Pons (tissue), 1 donor: Measurements from ENCODE around the gene LNPK.
"Not testable (repeated sequence)": the region's sequence is repeated elsewhere in the genome, so short reads cannot be mapped to it uniquely, and the experiment has no call there.

Experiments
- DNase-seq: peaks from one replicate; pipeline ENCODE4 v3.0.0-alpha.2; 2016; ENCODE audit warnings: low spot score

Gene LNPK

DNA sequence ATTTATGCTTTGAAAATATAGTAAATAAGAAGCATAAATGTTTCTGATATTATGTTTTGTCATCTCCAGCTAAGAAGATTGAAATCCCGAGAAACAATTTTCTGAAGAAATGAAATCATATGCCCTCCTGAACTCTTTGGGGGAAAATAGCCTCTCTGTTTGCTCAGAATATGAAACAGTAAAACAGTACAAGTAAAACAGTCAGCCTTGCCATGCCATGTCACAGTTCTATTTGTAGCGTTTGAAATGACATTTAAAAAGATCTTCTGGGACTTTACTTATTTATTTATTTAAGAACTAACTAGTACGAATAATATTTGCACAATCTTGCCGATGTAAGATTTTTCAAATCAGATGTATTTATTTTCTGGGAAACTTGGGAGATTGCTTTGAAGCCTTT is 98.0 kb downstream of the LNPK start:
- no peak for DNase-seq

DNA sequence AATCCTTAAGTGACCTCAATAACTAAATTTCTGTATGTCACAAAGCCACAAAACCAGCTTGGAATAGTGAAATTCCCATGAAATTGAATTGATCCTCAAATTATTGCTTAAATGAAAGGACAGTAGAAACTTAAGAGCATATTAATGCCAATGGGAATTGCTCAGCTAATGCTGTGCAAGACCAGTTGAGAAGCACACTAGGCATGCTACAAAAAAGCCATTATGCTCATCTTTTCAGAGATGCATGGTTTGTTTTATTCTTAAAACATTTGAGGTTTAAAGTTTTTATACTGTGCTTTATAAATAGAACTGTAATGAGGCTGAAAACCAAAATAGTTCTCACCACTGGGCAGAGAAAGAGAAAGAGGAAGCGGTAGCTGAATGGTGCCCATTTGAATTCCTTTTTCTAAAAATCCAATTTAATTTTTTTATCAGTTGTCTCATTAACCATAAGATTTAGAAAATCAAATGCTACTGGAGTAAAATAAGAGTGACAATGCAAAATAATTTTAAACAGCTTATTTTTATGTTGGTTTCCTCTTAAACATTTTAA is 98.6 kb downstream of the LNPK start:
- no peak for DNase-seq

DNA sequence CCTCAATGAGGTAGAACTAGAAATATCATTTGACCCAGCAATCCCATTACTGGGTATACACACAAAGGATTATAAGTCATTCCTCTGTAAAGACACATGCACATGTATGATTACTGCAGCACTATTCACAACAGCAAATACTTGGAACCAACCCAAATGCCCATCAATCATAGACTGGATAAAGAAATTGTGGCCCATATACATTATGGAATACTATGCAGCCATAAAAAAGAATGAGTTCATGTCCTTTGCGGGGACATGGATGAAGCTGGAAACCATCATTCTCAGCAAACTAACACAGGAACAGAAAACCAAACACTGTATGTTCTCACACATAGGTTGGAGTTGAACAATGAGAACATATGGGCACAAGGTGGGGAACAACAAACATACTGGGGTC is 106.1 kb downstream of the LNPK start:
- DNase-seq, result not testable (repeated sequence)

DNA sequence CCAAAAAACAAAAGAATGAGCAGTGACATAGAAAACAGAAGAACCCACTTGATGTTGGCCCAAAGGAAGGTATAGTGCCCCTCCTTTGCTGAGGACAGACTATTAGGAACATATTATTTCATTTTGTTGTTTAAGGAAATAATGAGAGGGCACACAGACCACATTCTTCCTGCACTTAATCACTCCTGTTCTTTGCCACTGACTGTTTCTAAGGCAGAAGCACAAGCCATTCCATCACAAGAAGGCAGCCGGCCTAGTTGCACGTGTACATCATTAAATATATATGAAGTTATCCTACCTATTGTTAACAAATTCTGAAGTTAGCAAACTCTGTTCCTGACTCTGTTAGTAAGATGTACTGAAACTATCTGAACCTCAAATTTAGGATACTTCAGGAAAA is 110.0 kb downstream of the LNPK start:
- DNase-seq, result no peak

DNA sequence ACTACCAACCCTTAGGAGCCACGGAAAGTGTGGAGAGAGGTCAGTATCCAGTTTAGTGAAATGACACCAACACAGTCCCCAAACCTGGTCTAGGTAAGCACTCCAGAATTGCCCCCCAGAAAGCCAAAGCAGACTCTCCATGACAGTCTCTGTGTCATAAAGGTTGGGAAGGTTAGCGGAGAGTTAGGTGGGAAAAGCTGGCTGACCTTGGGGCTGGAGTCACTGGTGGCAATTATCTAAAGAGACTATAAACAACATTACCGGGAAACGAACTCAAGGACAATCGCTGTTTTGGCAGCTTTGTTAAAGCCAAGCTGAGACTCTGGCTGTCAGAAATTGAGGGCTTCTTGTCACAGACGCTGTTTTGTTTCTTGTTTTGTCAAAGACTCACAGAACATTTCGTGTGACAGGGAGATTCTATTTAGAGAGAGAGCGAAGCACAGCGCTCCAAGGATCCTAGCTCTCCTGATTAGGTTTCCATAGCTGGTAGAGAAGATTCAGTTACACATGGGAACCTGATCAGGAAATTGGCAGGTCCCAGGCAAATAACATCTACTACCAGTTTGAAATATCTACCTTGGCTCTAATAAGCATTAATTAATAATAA is 111.3 kb downstream of the LNPK start:
- DNase-seq, result no peak

DNA sequence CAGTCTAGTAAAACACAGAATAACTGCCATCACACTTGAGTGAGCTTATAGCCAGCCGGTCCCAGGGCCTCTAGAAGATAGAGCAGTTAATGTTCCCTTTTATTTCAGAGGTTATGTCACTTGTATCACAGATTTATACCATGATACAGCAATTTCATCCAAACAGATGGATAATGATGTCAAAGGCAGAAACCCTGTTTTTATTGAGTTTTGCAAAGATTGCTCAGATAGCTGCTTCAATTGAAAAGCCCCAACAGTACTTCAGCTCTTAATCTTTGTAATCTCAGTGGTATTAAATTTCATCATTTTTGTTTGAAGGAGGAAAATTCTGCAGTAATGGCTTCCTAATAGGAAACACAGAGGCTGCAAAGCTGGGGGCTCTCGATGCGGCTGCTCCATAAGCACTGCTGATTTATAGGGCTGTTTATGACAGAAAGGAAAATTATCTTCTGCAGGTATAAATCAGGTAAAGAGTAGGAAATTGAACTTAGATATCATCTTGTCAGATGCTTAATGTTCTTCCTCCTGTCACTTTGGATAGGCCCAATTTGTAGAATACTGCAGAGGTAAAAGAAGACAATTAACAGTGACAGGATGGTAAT is 112.3 kb downstream of the LNPK start:
- DNase-seq, result no peak

DNA sequence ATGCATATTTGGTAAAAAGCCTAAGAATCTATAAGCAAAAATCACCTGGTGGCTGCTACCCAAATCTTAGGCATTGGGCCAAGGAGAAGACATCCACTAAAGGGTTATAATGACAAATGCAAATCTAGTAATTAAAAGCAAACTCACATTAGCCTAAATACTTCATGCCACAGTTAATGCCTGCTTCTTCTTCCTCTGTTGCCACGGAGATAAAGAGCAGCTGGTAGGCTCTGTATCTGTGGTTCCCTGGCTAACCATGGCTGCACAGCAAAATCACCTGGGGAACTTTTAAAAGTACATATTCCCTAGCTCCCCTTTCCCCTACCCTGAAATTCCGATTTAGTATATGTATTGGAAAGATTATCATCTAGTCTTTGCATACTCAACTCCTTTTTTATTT is 114.3 kb downstream of the LNPK start:
- no peak for DNase-seq

DNA sequence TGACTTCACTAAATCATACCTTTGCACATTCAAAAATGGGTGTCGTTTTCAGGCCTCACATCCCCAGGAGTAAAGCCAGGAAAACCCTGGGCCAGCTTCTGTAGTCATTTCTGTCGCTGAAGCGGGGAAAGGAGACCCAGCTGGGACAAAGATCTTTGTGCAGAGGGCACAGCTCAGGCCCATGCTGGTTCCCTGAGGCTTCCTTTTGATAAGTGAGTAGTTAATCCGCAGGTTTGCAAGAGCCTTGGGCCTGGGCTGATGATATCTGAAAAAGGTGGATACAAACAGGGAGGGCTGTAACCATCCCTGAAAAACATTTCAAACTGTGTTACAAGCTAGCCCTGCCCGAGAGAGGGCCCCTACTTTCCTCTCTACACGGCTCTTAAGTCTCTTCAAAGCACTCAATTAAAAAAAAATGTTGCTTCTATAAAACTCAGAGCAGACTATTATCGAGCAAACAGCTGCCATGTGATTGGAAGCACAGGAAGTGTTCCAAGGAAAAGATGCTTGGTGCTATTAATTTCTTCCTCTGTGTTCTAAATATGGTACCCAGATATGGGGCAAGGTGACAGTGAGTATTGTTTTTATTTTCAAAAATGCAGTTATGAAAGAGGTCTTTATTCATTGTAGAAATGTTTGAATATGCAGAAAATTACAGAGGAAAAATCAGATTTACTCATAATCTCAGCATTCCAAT is 117.2 kb downstream of the LNPK start:
- DNase-seq, result no peak

DNA sequence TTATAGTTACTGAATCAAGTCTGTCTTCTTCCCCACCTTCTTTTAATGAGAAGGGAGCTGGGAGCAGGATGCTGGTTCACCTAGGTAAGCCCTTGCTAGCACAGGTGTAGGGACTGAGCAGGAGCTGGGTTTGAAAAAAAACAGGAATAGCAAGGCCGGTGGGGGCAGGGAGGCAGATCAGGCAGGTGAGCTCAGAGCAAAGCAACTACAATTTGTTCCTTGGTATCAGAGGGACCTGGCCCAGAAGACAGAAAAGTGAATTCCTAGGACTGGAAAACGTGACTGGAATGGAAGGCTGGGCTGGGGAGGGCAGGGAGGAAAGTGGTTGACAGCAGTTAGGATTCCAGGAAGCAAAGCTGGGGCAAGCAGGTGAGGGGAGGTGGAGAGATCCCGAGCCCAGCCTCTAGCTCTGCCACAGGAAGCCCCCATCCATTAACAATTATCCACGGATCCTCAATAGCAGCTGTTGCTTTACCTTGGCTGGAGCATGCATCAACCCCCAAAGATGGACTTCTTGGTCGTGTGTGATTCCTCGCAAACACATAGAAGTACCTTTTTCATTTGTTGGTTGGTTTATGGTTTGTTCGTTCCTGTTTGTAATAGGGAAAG is 118.4 kb downstream of the LNPK start:
- DNase-seq, result no peak

DNA sequence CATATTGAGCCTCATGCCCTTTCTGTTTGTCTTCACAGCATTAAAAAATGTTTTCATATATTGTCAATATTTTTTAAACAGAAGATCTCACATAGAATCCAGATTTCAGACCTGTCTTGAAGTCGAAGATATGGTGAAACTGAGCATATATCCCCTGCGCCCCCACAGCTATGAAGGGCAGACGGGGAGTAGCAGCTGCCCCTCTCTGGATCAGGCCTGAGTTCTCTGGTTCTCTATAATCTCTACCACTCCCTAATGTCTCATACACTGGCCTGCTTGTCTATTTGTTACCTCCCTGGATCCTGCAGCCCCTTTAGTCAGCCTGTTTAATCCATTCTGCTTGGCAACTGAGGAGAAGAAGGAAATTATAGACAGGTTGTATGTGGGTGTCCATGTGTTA is 122.4 kb downstream of the LNPK start:
- DNase-seq, result no peak

DNA sequence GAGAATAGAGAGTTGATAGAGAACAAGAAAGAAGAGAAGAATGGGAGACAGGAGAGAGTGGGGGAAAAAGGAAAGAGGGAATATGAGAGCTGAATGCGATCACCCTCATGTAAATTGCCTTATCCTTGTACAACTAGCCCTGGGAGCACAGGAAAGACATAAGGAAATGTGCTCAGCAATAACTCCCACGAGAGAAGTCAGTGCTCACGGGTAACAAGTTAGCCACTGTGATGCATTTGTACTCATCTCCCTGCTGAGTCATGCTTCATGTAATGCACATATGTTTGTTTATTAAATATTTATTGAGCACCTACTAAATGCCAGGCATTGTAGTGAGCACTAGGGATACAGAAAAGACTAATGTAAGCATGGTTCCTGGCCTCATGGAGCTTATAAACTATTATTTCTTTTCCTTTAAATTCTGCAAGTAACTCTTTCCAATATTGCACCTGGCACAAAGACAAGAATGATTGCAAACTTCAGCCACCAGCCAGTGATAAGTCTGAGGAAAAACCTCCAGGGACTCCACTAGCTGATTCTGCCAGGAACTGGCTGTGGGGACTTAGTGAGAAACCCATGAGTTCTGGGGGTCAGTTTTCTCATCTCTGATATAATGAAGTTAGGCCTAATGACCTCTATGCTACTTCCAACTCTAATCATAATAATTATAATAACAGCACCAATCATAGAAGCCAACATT is 124.1 kb downstream of the LNPK start:
- DNase-seq, result no peak

DNA sequence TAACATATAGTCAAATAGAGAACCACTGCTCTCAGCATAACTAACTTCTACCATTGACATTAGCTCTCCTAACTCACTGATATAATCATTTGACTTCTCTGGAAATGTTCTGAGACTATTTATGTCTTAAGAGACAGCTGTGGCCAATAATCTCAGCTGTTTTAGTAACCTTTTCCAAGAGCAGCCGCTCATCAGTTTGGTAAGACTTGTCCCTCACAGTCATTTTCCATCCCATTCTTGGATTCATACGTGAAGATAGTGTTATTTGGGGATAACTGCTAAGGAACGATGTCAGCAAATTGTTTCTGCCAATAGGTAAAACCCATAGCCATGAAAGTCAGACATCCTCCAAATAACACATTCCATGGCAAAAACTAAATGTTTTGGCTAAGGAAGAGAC is 127.8 kb downstream of the LNPK start:
- DNase-seq, result no peak
